Glomerular endothelial cell (primary cell): ENCODE results near the gene FAM20A. TPM values are rescaled to one million over a fixed set of nuclear protein-coding genes. Genes with fewer than 3 reads are reported as not detected.
"Not testable (repeated sequence)": the region's sequence is repeated elsewhere in the genome, so short reads cannot be mapped to it uniquely, and the experiment has no call there.

Experiments
- DNase-seq: peaks from one replicate; pipeline ENCODE4 v3.0.0-alpha.2; 2011; ENCODE audit warnings: low read depth, low spot score; ENCODE audit errors: extremely low read depth
- total RNA-seq: library from RNA; depleted of rRNA; stranded (reverse); fragments of >200 nt; gene quantifications from 2 replicates; pipeline ENCODE4 v1.2.3, GENCODE V29; 2015

The FAM20A gene
- total RNA-seq, 1 donor from 2014 or later, result not detected

DNA sequence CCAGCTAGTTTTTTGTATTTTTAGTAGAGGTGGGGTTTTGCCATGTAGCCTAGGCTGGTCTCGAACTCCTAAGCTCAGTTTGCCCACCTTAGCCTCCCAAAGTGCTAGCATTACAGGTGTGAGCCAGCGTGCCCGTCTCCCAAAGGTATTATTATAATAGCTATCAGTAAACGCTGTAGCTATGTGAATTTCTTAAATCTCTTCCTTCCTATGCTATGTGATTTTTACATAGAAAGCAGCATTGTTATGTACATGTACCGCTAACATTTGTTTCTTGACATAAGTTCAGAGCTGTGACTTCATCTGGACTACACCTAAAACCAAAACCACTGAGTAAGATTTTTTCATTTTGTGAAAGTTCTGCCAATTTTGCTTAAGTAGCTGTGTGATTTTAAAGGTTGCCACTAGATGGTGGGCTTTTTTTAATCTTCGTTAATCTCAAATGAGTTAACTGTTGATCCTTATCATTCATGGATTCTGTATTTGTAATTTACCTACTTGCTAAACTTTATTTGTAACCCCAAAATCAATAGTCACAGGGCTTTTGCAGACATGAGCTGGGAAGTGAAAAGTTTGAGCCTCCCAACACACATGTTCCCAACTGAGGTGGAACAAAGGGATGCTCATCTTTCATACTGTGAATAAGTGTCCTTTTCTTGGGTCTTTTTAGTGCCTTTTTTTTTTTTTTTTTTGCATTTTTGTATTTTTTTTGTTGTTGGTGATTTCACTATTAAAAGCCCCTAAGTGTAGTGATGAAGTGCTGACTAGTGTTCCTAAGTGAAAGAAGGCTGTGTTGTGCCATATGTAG lies 67.1 kb downstream of the FAM20A start:
- no peak for DNase-seq

DNA sequence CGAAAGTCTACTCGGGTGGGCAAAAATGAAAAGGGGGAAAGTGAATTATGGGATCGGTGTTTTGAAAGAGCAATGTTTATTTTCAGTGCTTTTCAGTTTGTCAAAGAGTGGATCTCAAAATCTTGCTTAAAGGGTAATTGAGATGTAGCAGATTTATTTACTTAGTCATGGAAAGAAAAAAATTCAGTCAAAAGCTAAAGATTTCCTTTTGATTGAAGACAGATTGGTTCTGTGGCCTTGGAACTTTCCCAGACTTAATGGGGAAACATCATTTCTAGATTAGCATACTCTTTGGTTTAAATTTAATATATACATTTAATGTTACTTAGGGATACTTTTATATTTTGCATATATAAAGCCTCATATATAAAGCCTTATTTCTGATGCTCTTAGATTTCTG lies 68.3 kb downstream of the FAM20A start:
- no peak for DNase-seq

DNA sequence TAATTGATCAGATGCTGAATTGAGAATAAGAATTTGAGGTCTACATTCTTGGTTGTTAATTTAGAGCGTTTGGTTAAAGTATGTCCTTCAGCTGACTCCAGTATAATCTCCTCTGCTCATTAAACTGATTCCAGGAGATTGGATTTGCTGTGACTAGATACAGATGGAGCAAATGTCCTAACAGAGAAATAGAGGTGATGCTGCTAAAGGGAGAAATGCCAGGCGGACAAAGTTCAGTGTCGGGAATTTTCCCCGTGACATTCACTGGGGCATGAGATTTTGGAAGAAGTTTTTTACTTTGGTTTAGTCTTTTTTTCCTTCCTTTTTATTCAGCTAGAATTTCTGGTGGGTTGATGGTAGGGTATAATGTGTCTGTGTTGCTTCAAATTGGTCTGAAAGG lies 69.9 kb downstream of the FAM20A start:
- DNase-seq, result no peak

DNA sequence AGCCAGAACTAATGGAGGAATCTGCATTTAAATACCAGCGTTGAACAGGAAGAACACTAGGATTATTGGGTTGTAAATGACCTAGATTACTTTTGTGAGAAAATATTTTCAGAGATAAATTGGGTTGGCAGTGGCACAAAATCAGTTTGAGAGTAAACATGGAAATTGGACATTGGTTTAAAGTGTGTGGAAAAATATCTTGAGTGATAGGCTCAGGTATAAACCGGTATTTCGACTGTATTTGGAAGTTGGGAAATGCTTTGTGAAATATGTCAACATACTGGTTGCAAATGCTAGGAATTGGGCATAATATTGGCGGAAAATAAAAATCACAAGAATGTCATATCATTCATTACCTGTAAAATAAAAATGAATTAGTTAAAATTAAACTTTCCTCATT lies 73.9 kb downstream of the FAM20A start:
- DNase-seq, result no peak

GRCh38 chr17:68526548-68526947 lies 74.6 kb downstream of the FAM20A start:
- DNase-seq, result no peak

GRCh38 chr17:68522266-68522665 lies 78.9 kb downstream of the FAM20A start:
- no peak for DNase-seq

- DNase-seq, result no peak
Observed at GRCh38 chr17:68519911-68520310, 81.3 kb downstream of the FAM20A start.

DNA sequence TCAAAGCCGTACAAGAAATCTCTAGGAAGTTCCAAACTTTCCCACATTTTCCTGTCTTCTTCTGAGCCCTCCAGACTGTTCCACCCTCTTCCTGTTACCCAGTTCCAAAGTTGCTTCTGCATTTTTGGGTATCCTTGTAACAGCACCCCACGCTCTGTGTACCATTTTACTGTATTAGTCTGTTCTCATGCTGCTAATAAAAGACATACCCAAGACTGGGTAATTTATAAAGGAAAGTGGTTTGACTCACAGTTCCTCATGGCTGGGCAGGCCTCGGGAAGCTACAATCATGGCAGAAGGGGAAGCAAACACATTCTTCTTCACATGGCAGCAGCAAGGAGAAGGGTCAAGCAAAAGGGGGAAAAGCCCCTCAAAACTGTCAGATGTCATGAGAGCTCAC lies 82.1 kb downstream of the FAM20A start:
- not testable (repeated sequence) for DNase-seq

DNA sequence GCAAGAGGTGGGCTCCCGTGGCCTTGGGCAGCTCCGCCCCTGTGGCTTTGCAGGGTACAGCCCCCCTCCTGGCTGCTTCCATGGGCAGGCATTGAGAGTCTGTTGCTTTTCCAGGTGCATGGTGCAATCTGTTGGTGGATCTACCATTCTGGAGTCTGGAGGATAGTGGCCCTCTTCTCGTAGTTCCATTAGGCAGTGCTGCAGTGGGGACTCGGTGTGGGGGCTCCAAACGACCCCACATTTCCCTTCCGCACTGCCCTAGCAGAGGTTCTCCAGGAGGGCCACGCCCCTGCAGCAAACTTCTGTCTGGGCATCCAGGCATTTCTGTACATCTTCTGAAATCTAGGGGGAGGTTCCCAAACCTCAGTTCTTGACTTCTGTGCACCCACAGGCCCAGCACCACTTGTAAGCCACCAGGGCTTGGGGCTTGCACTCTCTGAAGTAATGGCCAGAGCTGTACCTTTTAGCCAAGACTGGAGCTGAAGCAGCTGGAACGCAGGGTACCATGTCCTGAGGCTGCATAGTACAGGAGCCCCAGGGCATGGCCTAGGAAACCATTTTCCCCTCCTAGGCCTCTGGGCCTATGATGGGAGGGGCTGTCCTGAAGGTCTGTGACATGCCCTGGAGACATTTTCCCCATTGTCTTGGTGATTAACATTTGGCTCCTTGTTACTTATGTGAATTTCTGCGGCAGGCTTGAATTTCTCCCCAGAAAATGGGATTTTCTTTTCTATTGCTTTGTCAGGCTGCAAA lies 82.9 kb downstream of the FAM20A start:
- no peak for DNase-seq

DNA sequence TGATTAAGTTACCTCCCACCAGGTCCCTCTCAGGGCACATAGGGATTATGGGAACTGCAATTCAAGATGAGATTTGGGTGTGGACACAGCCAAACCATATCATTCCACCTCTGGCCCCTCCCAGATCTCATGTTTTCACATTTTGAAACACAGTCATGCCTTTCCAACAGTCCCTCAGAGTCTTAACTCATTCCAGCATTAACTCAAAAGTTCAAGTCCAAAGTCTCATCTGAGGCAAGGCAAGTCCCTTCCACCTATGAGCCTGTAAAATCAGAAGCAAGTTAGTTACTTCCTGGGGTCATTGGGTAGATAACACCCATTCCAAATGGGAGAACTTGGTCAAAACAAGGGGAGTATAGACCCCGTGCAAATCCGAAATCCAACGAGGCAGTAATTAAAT lies 83.6 kb downstream of the FAM20A start:
- not testable (repeated sequence) for DNase-seq

- DNase-seq, result no peak
Observed at GRCh38 chr17:68516732-68517131, 84.4 kb downstream of the FAM20A start.

- peak; percentile 82 for DNase-seq
Observed at GRCh38 chr17:68514831-68515635, 86.1 kb downstream of the FAM20A start.

GRCh38 chr17:68513932-68514331 lies 87.2 kb downstream of the FAM20A start:
- DNase-seq, result no peak

DNA sequence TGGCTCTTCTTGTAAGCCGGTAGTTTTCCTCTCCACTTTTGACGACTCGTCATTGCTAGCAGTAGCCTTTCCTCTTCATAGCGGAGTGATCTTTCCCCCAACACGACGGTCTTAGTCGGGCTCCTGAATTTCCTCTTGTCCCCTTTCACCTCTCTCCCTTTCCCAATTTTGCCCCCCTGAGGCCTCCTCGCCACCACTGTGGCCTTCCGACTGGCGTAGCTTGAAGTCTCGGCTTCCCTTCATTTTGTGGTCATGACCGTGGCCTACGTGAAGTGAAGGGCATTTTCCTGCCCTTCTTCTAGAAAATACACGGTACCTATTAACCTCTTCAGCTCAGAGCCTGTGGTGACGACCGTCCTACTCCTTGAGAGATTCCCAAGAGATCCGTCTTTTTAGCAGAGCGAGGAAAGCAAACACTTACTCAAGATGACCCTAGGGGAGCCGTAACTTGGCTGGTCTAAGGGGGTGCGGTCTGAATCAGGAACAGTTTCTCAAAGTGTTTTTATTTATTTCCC lies 88.2 kb downstream of the FAM20A start:
- DNase-seq, result no peak

GRCh38 chr17:68512247-68512959 lies 88.8 kb downstream of the FAM20A start, which contains the start of gene PRKAR1A:
PRKAR1A (plus strand) TSS chr17:68512430; CDS start chr17:68515400, 2,970 bp downstream.
- DNase-seq, result no peak

GRCh38 chr17:68511671-68512246 lies 89.4 kb downstream of the FAM20A start:
- no peak for DNase-seq

DNA sequence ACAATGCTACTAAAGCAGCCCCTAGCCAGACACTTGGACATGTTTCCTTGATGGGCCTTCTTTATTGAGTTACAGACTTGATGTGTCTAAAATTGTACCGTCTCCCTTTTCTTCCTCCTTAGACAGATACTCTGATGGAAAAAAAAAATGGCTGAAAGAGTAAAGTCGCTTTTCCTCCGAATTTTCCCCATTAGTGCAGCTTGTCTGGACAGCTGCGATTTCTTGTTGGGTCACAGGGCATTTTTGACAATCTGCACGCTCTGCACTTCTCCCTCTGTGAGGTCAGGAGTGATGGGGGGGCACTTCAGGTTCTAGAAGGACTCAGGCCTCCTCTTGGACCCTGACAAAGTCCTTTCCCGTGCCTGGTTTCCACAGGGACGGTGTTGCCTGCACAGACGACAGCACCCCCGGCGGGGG lies 89.9 kb downstream of the FAM20A start:
- no peak for DNase-seq

- no peak for DNase-seq
Observed at GRCh38 chr17:68509141-68510057, 91.8 kb downstream of the FAM20A start.

- DNase-seq, result no peak
Observed at GRCh38 chr17:68507576-68507975, 93.6 kb downstream of the FAM20A start.
